ENCODE data around the gene SRL.
A peak's percentile ranks its signal among the peaks of the same experiment; 100 is the strongest.

Gene SRL

DNA sequence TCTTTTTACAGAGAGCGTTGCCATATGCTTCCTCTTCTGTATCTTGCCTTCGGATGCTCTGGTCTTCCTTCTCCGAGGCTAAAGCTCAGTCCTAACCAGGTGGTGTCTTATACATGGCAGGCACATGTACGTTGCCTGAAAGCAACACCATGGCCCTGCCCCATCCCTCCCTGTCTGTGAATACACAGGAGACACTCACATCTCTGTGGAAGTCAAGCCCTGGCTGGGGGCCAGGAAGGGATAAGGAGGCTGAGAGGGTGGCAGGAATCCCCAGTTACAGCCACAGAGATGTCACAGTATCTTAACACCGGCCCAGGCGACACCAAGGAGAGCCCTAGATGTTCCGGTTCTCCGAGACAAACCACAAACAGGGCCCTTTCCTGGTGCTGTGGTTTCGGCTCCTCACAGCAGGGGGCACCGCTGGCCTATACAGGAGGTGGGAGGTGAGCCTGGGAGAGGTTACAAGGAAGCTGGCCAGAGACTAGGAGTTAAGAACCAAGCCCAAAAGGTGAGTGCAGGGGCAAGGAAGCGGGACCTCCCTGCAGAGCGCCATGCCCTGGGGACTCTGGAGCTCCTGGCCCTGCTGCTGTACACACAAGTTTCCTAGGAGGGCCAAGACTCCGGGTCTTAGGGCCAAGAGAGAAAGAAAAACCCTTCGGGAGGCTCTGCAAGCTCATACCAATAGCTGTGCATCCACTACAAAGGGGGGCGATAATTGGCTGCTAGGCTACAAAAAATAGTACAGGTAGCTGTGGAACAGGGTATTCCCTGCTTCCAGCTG is 41.7 kb downstream of the SRL start:
- TF ChIP-seq CTCF (IDR thresholded peaks at IDR 0.05; ENCODE audit: low read depth, low read length), result peak; percentile 91
- DNase-seq (ENCODE audit: extremely low read depth, low read depth), result no peak

- DNase-seq (ENCODE audit: extremely low read depth, low read depth), result no peak
- no peak for TF ChIP-seq CTCF (IDR thresholded peaks at IDR 0.05; ENCODE audit: low read depth, low read length)
Observed at GRCh38 chr16:4198816-4199215, 43.1 kb downstream of the SRL start.

DNA sequence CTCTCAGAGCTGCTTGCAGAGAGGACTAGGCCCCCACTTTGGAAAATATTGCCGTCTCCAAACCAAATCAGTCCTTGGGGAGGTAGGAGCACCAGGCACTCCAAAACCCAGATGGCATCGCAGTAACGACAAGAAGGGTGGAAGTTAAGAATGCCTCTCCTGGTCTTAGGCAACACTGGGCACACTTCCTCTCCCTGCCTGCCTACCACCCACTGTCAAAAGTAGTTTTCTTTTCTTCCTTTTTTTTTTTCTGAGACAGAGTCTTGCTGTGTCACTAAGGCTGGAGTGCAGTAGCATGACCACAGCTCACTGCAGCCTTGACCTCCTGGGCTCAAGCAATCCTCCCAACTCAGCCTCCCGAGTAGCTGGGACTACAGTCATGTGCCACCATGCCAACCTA is 47.2 kb downstream of the SRL start:
- no peak for TF ChIP-seq CTCF (IDR thresholded peaks at IDR 0.05; ENCODE audit: low read depth, low read length)

GRCh38 chr16:4193920-4194319 is 48.0 kb downstream of the SRL start:
- DNase-seq (ENCODE audit: extremely low read depth, low read depth), result no peak
- TF ChIP-seq CTCF (IDR thresholded peaks at IDR 0.05; ENCODE audit: low read depth, low read length), result no peak

More for the DNA sequence above, 47.2 kb downstream of the SRL start:
- DNase-seq (ENCODE audit: extremely low read depth, low read depth), result no peak

GRCh38 chr16:4192206-4192605 is 49.7 kb downstream of the SRL start:
- no peak for DNase-seq (ENCODE audit: extremely low read depth, low read depth)
- TF ChIP-seq CTCF (IDR thresholded peaks at IDR 0.05; ENCODE audit: low read depth, low read length), result no peak

GRCh38 chr16:4190712-4191333 is 51.1 kb downstream of the SRL start:
- TF ChIP-seq CTCF (IDR thresholded peaks at IDR 0.05; ENCODE audit: low read depth, low read length), result no peak
- no peak for DNase-seq (ENCODE audit: extremely low read depth, low read depth)

DNA sequence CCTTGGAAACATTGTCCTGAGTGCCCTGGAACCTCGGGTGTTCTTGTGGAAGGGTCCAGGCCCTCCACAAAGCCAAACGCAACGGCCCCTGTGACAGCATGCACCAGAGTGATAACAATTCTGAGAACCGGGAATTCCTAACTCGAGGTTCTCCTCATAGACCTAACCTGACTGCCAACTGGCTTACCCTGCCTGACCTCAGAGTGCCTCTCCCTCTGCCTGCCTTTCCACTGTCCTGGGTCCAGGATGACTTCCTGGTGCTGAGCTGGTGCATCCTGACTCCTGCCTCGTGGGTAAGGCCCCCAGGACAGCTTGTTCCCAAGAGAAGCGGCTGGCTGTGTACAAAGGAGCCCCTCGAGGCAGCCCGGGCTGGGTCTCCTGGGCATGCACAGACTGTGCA is 51.8 kb downstream of the SRL start:
- no peak for TF ChIP-seq CTCF (IDR thresholded peaks at IDR 0.05; ENCODE audit: low read depth, low read length)
- DNase-seq (ENCODE audit: extremely low read depth, low read depth), result no peak

Measured in AG09319 (cell line).